GM12878 (cell line): ENCODE data around the gene STK26. TPM values are rescaled to one million over a fixed set of nuclear protein-coding genes. Genes with fewer than 3 reads are reported as not detected.
"Not testable (repeated sequence)": the region's sequence is repeated elsewhere in the genome, so short reads cannot be mapped to it uniquely, and the experiment has no call there.

Experiments
- ATAC-seq: fragments of 200-7000 bp; cut with Tn5 transposase; 3 replicates; pipeline ENCODE4 v1.9.1; 2020; ENCODE audit warnings: mild to moderate bottlenecking, moderate library complexity
- BruUV-seq: library from RNA; stranded (reverse); fragments of 400-500 nt; replicated peaks from 2 replicates; lab custom pipeline; 2021; lab: Mats Ljungman, UMichigan
- CTCF ChIA-PET: fragments of 300-600 bp; sonication (Branson Sonifier 250); formaldehyde crosslinking; extraction: SDS; loops from one replicate; lab custom pipeline; 2021; ENCODE audit warnings: inconsistent platforms; lab: Yijun Ruan, JAX
- POLR2A ChIA-PET: fragments of 350-600 bp; formaldehyde crosslinking; extraction: SDS; loops from one replicate; lab custom pipeline; 2021; ENCODE audit warnings: inconsistent platforms; lab: Charles Lee
- RAD21 ChIA-PET: fragments of 300-600 bp; sonication (Branson Sonifier 250); formaldehyde crosslinking; loops from one replicate; lab custom pipeline; 2023; ENCODE audit warnings: antibody characterized with exemption; ENCODE audit not compliant: unreplicated experiment; lab: Charles Lee
- SMC1A ChIA-PET: fragments of 300-600 bp; sonication (Branson Sonifier 250); formaldehyde crosslinking; loops from one replicate; lab custom pipeline; 2023; ENCODE audit not compliant: unreplicated experiment, uncharacterized antibody; lab: Charles Lee
- DNase-seq: peaks from one replicate; pipeline ENCODE4 v3.0.0-alpha.2; 2011; ENCODE audit warnings: low read depth, low spot score
- FAIRE-seq: peaks from 3 replicates; lab custom pipeline; 2011; peaks lifted over from hg19 to GRCh38; lab: Jason Lieb, UNC
- H2AFZ ChIP-seq: 2 replicates; pipeline ENCODE4 v1.6.0; 2011; ENCODE audit warnings: low read depth, low read length, control low read depth; ENCODE audit not compliant: control insufficient read depth
- H3K27ac ChIP-seq: 2 replicates; pipeline ENCODE4 v1.5.1; 2011; ENCODE audit warnings: control low read depth; ENCODE audit not compliant: control insufficient read depth, insufficient read depth
- H3K27me3 ChIP-seq, 2 experiments: replicated peaks in 1 of 2; 2 replicates each; pipeline versions ENCODE4 v1.6.0 to v1.6.1; 2011; ENCODE audit warnings: low read length in 1 of 2; ENCODE audit not compliant: control insufficient read depth in 2 of 2, insufficient read depth in 2 of 2
- H3K36me3 ChIP-seq, 2 experiments: 2 replicates each; pipeline ENCODE4 v1.5.1; 2011; ENCODE audit warnings: low read length in 1 of 2; ENCODE audit not compliant: control insufficient read depth in 2 of 2, insufficient read depth in 2 of 2
- H3K4me1 ChIP-seq: 2 replicates; pipeline ENCODE4 v1.6.1; 2011; ENCODE audit warnings: mild to moderate bottlenecking, low read length, moderate library complexity, mixed read lengths; ENCODE audit not compliant: control insufficient read depth, insufficient read depth
- H3K4me2 ChIP-seq: 2 replicates; pipeline ENCODE4 v1.6.0; 2011; ENCODE audit warnings: control low read depth; ENCODE audit not compliant: control insufficient read depth, insufficient read depth
- H3K4me3 ChIP-seq: fragments of 200-600 bp; sonication (generic); 2 replicates; pipeline ENCODE4 v1.5.1; 2016
- H3K79me2 ChIP-seq: 2 replicates; pipeline ENCODE4 v1.6.0; 2011; ENCODE audit warnings: low read length; ENCODE audit not compliant: control insufficient read depth, insufficient read depth
- H3K9ac ChIP-seq: 2 replicates; pipeline ENCODE4 v1.8.0; 2011; ENCODE audit warnings: low read length, control low read depth, mixed read lengths; ENCODE audit not compliant: control insufficient read depth, insufficient read depth
- H3K9me3 ChIP-seq: replicated peaks from 3 replicates; pipeline ENCODE4 v1.5.1; 2011; ENCODE audit warnings: mild to moderate bottlenecking, low read length; ENCODE audit not compliant: control insufficient read depth, insufficient read depth
- H4K20me1 ChIP-seq: 2 replicates; pipeline ENCODE4 v1.6.0; 2011; ENCODE audit not compliant: control insufficient read depth, insufficient read depth
- BCL11A ChIP-seq: IDR thresholded peaks from 2 replicates; pipeline ENCODE4 v1.6.1; 2011; ENCODE audit warnings: low read depth, low read length
- ESRRA ChIP-seq: IDR thresholded peaks from 2 replicates; pipeline ENCODE4 v1.6.1; 2012; ENCODE audit warnings: mild to moderate bottlenecking, low read length, improper control_type of control experiment
- KLF5 ChIP-seq: fragments of 450-650 bp; IDR thresholded peaks from 2 replicates; pipeline ENCODE4 v1.6.1; 2014; ENCODE audit warnings: mild to moderate bottlenecking; ENCODE audit not compliant: partially characterized antibody
- MTA2 ChIP-seq: fragments of 450-650 bp; IDR thresholded peaks from 2 replicates; pipeline ENCODE4 v1.6.1; 2016; ENCODE audit warnings: low read depth, mild to moderate bottlenecking, moderate library complexity
- NR2C1 ChIP-seq: fragments of 450-650 bp; IDR thresholded peaks from 2 replicates; pipeline ENCODE4 v1.6.1; 2017; ENCODE audit warnings: antibody characterized with exemption, mild to moderate bottlenecking, moderate library complexity
- NRF1 ChIP-seq: conservative IDR thresholded peaks from 2 replicates; pipeline ENCODE4 v1.6.1; 2011; ENCODE audit warnings: mild to moderate bottlenecking, low read depth, low read length, improper control_type of control experiment
- PAX5 ChIP-seq: IDR thresholded peaks from 2 replicates; pipeline ENCODE4 v1.6.1; 2011; ENCODE audit warnings: low read depth, low read length, borderline replicate concordance
- RBBP5 ChIP-seq: fragments of 200-600 bp; sonication (generic); conservative IDR thresholded peaks from 2 replicates; pipeline ENCODE4 v1.6.1; 2016
- RCOR1 ChIP-seq: conservative IDR thresholded peaks from 2 replicates; pipeline ENCODE4 v1.6.1; 2012; ENCODE audit warnings: low read depth, low read length, improper control_type of control experiment
- SIN3A ChIP-seq: IDR thresholded peaks from 2 replicates; pipeline ENCODE4 v1.6.1; 2012; ENCODE audit warnings: low read depth, low read length, improper control_type of control experiment
- SPI1 ChIP-seq: IDR thresholded peaks from 2 replicates; pipeline ENCODE4 v1.6.1; 2011; ENCODE audit warnings: low read depth, mild to moderate bottlenecking, low read length, moderate library complexity, borderline replicate concordance; ENCODE audit not compliant: insufficient read depth
- SRF ChIP-seq, 2 experiments: IDR thresholded peaks; 2 replicates each; pipeline ENCODE4 v1.6.1; 2011; ENCODE audit warnings: low read depth in 2 of 2, low read length in 2 of 2, mild to moderate bottlenecking in 1 of 2, moderate library complexity in 1 of 2
- WGBS: methylation state at CpG from one replicate; pipeline ENCODE4 v1.1.6; 2016; ENCODE audit warnings: low lambda C conversion rate; ENCODE audit not compliant: insufficient replicate concordance, insufficient coverage; ENCODE audit errors: missing lambda C conversion rate; 5-methylcytosine and 5-hydroxymethylcytosine counted together
- in situ Hi-C: fragments of 300-500 bp; cut with MboI; formaldehyde crosslinking; loops from 9 replicates; pipeline ENCODE4 v1.14.3; 2018; ENCODE audit warnings: mixed read lengths
- intact Hi-C: fragments of 100-400 bp; cut with micrococcal nuclease; formaldehyde crosslinking; loops from one replicate; pipeline ENCODE4 v1.14.2; 2022; ENCODE audit not compliant: unreplicated experiment
- polyA plus RNA-seq, 11 experiments: library from polyadenylated mRNA; depleted of rRNA in 4 of 11; unstranded in 6 of 11; stranded (reverse) in 5 of 11; fragments of >200 nt; fragmentation: Nextera tagmentation in 4 of 11; fragmentation: Illumina TruSeq in 1 of 11; extraction: Ambion mirVana in 4 of 11; extraction: Trizol in 1 of 11; gene quantifications; 1 replicate in 1 of 11; 2 replicates in 10 of 11; pipeline versions ENCODE4 v1.2.1 to v1.2.3, GENCODE V29; 2011 to 2016; ENCODE audit warnings: inconsistent platforms in 2 of 11, missing spikeins in 2 of 11, low read depth in 1 of 11
- total RNA-seq, 4 experiments: library from RNA; depleted of rRNA in 3 of 4; stranded (reverse); fragments of >200 nt in 3 of 4; fragmentation: Illumina TruSeq in 1 of 4; extraction: Trizol in 1 of 4; gene quantifications; 2 replicates each; pipeline versions ENCODE4 v1.2.1 to v1.2.3, GENCODE V29; 2013 to 2021
- TF ChIP-seq, protein P1 (sequence below): fragments of 450-650 bp; IDR thresholded peaks from 2 replicates; pipeline ENCODE4 v1.6.1; 2018; ENCODE audit warnings: mild to moderate bottlenecking, low read depth, moderate library complexity; ENCODE audit not compliant: partially characterized antibody

STK26 gene
- total and polyA plus RNA-seq, 10 of the 15 experiments (the other 5 are each of a cell fraction or from before 2014, with no cell fraction given): 30.4 to 78.6 (median 58.8) TPM

DNA sequence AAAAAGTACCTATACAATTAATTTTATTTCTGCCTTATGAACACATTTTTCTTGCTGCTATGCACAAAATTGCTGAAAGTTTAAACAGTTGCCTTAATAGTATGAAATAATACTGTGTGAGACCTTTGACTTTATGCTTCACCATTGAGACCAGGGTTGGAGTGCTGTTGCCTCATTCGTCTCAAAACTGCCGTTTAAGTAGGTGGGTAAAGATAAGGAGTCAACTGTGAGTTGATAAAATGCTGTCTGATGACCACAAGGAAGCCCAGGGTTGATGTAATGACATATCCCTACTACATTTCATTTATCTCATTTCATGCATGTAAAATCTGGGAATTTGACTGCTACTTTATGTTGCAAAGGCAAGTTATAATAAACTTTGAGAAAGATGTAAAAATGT lies 23.4 kb downstream of the STK26 start (continued):
- no peak for TF ChIP-seq BCL11A
- no peak for TF ChIP-seq ESRRA
- no peak for TF ChIP-seq NRF1
- TF ChIP-seq KLF5: no peak
- no peak for TF ChIP-seq MTA2

DNA sequence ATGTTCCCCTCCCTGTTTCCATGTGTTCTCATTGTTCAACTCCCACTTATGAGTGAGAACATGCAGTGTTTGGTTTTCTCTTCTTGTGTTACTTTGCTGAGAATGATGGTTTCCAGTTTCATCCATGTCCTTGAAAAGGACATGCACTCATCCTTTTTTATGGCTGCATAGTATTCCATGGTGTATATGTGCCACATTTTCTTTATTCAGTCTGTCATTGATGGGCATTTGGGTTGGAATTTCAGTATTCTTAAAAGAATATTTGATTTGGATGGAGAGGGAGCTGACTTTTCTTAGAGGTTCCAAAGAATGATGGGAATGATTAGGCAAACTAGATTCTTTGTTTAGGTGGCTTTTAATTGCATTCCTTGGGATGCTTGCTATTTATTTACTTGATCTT lies 28.7 kb downstream of the STK26 start:
- ATAC-seq, intact Hi-C loops, BruUV-seq, H3K4me1 ChIP-seq, H4K20me1 ChIP-seq, DNase-seq, FAIRE-seq, RAD21 ChIA-PET, H3K4me3 ChIP-seq, H3K4me2 ChIP-seq, SMC1A ChIA-PET, H3K27me3 ChIP-seq, H2AFZ ChIP-seq, H3K9ac ChIP-seq, H3K27ac ChIP-seq, H3K9me3 ChIP-seq, in situ Hi-C loops, H3K36me3 ChIP-seq: not testable (repeated sequence)
- ChIA-PET POLR2A (interaction anchor here (1.2 kb wide), 1 partner anchor 27 kb away, joined by 6 read pairs; no protein-coding TSS in a partner anchor), CTCF (interaction anchor here (0.6 kb wide), 1 partner anchor 336 kb away, joined by 3 read pairs; no protein-coding TSS in a partner anchor)
- H3K79me2 ChIP-seq: peaks cover 35% of the 10 kb centered on the region

DNA sequence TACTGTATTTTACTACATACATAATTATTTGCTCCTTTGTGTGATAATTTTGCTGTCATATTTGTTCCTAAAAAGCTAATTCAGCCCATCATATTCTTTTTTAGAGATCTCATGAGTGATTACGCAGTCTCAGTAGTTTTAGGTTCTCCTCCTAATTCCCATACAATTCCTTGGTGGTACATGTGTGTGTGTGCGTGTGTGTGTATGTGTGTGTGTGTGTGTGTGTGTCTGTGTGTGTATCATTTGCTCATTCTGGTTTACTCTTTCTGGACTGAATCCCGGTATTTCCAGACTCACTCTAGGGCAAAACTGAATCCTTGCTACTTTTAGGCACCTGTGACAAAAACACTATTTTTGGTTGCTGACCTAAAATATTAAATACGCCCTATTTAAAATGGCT lies 34.9 kb downstream of the STK26 start:
- Histone ChIP-seq H3K36me3 (no peaks in the 10 kb centered on the region; a peak in 1 of 4 replicates), H4K20me1 (no peaks in the 10 kb centered on the region; the same call in 1 of the 2 replicates), H3K9me3 (no peaks in the 10 kb centered on the region), H3K27ac (no peak overlapping the region), H3K4me1 (no peaks in the 10 kb centered on the region), H3K79me2 (peaks cover 3% of the 10 kb centered on the region), H3K4me2 (no peak overlapping the region), H3K9ac (no peak overlapping the region), H3K4me3 (no peak overlapping the region), H2AFZ (no peak overlapping the region), H3K27me3 (no peaks in the 10 kb centered on the region)
- TF ChIP-seq RCOR1 (no peak), SIN3A (no peak), NR2C1 (no peak), SRF (IDR thresholded peaks at IDR 0.05; ENCODE audit: low read depth in 2 of 2, low read length in 2 of 2) (no peak), ESRRA (no peak), SPI1 (no peak), PAX5 (no peak), RBBP5 (no peak)
- TF ChIP-seq, protein P1, sequence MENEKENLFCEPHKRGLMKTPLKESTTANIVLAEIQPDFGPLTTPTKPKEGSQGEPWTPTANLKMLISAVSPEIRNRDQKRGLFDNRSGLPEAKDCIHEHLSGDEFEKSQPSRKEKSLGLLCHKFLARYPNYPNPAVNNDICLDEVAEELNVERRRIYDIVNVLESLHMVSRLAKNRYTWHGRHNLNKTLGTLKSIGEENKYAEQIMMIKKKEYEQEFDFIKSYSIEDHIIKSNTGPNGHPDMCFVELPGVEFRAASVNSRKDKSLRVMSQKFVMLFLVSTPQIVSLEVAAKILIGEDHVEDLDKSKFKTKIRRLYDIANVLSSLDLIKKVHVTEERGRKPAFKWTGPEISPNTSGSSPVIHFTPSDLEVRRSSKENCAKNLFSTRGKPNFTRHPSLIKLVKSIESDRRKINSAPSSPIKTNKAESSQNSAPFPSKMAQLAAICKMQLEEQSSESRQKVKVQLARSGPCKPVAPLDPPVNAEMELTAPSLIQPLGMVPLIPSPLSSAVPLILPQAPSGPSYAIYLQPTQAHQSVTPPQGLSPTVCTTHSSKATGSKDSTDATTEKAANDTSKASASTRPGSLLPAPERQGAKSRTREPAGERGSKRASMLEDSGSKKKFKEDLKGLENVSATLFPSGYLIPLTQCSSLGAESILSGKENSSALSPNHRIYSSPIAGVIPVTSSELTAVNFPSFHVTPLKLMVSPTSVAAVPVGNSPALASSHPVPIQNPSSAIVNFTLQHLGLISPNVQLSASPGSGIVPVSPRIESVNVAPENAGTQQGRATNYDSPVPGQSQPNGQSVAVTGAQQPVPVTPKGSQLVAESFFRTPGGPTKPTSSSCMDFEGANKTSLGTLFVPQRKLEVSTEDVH: no peak
- ChIA-PET RAD21 (interaction anchor here (0.9 kb wide), 1 partner anchor 11 kb away, joined by 3 read pairs; no protein-coding TSS in a partner anchor), POLR2A (no interaction called here), CTCF (interaction anchor here (1.2 kb wide), 1 partner anchor 216 kb away, joined by 3 read pairs; no protein-coding TSS in a partner anchor), SMC1A (interaction anchor here (1.2 to 1.3 kb wide), 2 partner anchors 10 to 13 kb away, joined by 3 read pairs; no protein-coding TSS in a partner anchor)
- DNase-seq (no peak), FAIRE-seq (no peak), ATAC-seq (no peak)
- intact Hi-C loops (no loop called here), in situ Hi-C loops (no loop called here)
- WGBS: 59% methylated on average over 4 of the region's 4 CpGs
- no TSS peak for BruUV-seq
